H1 (cell line): ENCODE data around the gene MAB21L3. TPM values are rescaled to one million over a fixed set of nuclear protein-coding genes. Genes with fewer than 3 reads are reported as not detected.

Experiments used
- EZH2 ChIP-seq: fragments of 200-600 bp; sonication (generic); IDR thresholded peaks from 2 replicates; pipeline ENCODE4 v1.7.1; 2012; ENCODE audit warnings: low read depth, mild to moderate bottlenecking, moderate library complexity, low read length, inconsistent platforms; ENCODE audit not compliant: severe bottlenecking
- PHF8 ChIP-seq: fragments of 200-600 bp; sonication (generic); conservative IDR thresholded peaks from 2 replicates; pipeline ENCODE4 v1.7.1; 2012; ENCODE audit warnings: low read depth, mild to moderate bottlenecking, inconsistent platforms, low read length, moderate library complexity
- RAD21 ChIP-seq, 2 experiments: IDR thresholded peaks in 1 of 2; conservative IDR thresholded peaks in 1 of 2; 2 replicates each; pipeline ENCODE4 v1.6.1; 2011; ENCODE audit warnings: low read depth in 2 of 2, low read length in 2 of 2, improper control_type of control experiment in 1 of 2, inconsistent platforms in 1 of 2, mild to moderate bottlenecking in 1 of 2, moderate library complexity in 1 of 2
- RFX5 ChIP-seq: IDR thresholded peaks from 2 replicates; pipeline ENCODE4 v1.6.1; 2011; ENCODE audit warnings: low read depth, low read length, improper control_type of control experiment, borderline replicate concordance
- RNF2 ChIP-seq: fragments of 200-900, 300-1000 bp; sonication (generic); IDR thresholded peaks from 2 replicates; pipeline ENCODE4 v1.7.1; 2016; ENCODE audit warnings: borderline replicate concordance, low read depth, mild to moderate bottlenecking, antibody characterized with exemption, low read length; ENCODE audit not compliant: poor library complexity, severe bottlenecking; ENCODE audit errors: missing control alignments
- polyA plus RNA-seq, 7 experiments: library from polyadenylated mRNA; depleted of rRNA in 3 of 7; stranded (reverse) in 5 of 7; unstranded in 2 of 7; fragments of >200 nt in 5 of 7; fragments of 200-250 nt in 2 of 7; gene quantifications; 1 replicate in 5 of 7; 2 replicates in 1 of 7; 4 replicates in 1 of 7; pipeline versions ENCODE4 v1.2.1 to v1.2.3, GENCODE V29; 2011 to 2013; ENCODE audit warnings: missing spikeins in 2 of 7, mixed read lengths in 2 of 7
- total RNA-seq: library from RNA; stranded (reverse); fragmentation: NEBNext Ultra II Directional; extraction: Animal tissue kit (Norgen Biotek cat#: 25700); gene quantifications from 2 replicates; pipeline ENCODE4 v1.2.1, GENCODE V29; 2021

Gene MAB21L3
- total and polyA plus RNA-seq, 2 of the 8 experiments (the other 6 are each of a cell fraction or from before 2014, with no cell fraction given), result not detected

DNA sequence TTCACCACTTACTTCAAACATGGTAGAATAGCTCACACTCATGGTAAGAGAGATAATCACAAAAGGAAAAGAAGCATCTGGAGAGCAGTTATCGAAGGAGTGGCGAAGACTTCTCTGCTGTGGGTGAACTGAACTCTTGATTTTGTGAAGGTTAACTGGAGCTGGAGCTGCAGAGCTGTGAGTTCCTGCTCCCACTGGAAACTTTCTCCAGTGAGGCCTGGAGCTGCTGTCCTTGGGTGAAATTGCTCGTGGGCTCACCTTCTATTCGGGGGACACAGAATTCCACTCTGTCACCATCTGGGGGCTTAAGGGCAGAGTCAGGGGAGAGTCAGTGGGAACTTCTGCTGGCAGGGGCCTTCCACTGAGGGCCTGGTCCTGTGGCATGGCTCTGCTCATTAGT, 45.9 kb downstream of the MAB21L3 start (continued):
- TF ChIP-seq RAD21 (IDR thresholded peaks at IDR 0.05 in 1 of 2, conservative IDR thresholded peaks at IDR 0.05 in 1 of 2; ENCODE audit: low read depth in 2 of 2, low read length in 2 of 2) (no peak), RNF2 (no peak), PHF8 (no peak), RFX5 (no peak), EZH2 (no peak)
